Activated gamma-delta T cell treated with Interleukin-2 at 50 U/mL for 16 hours (primary cell): Measurements from ENCODE around the gene KIF5C.

Experiments
- DNase-seq: peaks from one replicate; pipeline ENCODE4 v3.0.0-alpha.2; 2020

KIF5C gene

GRCh38 chr2:148994341-148994740 lies 119.3 kb downstream of the KIF5C start:
- no peak for DNase-seq

DNA sequence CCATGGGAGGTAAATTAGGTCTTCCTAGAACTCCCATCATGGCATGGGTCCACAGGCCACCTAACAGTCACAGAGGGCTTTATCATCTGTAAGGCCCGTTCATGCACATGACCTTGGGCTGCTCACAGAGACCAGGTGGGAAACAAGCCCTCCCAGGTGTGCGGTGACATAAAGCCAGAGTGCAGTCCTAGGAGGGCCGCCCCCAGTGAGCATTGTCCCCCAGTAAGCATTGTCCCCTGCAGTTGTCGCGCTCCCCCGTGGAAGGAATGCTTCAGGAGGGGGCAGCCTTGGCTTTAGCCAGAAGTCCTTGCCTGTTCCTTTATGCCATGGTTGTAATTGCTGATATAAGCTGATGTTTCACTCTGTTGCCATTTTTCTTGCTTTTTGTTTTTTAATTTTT lies 121.8 kb downstream of the KIF5C start:
- no peak for DNase-seq

- no peak for DNase-seq
Measured at GRCh38 chr2:148998165-148998830, 123.3 kb downstream of the KIF5C start.

DNA sequence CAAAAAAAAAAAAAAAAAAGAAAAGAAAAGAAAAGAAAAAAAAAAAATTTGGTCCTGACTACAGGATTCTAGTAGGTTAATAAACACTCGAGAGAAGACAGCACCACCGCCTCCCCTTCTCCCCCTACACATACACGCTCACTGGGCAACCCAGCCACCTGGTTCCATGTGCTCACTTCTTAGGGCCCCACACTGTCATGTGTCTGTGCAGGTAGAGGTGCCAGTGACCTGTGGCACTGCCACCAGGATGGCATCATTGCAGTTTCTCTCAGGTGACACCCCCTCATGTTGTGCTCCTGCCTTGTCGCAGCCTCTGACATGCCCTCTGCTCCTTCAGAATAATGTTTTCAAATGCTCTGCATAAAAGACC lies 123.8 kb downstream of the KIF5C start:
- no peak for DNase-seq

DNA sequence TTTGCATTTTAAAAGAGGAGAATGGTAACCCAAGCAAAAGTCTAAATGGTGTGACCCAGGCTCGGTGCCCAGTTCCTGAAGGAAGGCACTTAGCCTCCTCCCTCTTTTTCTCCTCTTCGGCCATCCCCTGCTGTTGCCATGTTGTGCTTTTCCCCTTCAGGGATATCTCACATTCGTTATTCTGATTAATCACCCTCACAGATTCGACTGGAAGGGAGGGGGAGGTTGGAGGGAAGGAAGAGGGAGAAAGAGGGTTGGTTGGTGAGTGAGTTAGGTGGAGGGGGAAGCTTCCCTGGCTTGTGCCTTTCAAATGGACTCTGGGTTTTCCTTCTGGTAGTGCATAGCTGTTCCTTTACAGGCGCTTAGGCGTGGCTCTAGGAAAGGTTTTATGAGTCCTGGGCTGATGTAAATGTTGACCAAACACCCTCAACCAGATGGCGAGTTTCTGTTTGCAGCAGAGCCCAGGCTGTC lies 124.5 kb downstream of the KIF5C start:
- no peak for DNase-seq

GRCh38 chr2:149000158-149000938 lies 125.3 kb downstream of the KIF5C start:
- DNase-seq = no peak

DNA sequence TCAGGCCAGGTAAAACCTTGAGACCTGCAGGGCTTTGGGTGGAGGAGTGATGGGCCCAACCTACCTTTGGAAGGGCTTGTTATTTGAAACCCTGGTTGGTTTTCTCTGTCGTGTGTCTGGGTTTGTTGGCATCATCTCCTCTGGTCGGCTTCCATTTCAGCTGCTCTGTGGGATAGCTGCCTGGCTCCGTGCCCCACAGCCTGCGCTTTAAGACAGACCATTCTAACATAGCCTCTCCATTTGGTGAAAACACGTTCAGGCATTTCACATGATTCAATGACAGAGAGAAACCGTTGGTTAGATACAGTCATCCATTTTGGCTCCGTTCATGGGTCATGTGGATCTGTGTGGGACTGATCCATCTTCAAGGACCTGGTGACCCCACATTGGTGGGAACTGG lies 126.5 kb downstream of the KIF5C start:
- no peak for DNase-seq

- DNase-seq = no peak
Measured at GRCh38 chr2:149002378-149002890, 127.4 kb downstream of the KIF5C start.

DNA sequence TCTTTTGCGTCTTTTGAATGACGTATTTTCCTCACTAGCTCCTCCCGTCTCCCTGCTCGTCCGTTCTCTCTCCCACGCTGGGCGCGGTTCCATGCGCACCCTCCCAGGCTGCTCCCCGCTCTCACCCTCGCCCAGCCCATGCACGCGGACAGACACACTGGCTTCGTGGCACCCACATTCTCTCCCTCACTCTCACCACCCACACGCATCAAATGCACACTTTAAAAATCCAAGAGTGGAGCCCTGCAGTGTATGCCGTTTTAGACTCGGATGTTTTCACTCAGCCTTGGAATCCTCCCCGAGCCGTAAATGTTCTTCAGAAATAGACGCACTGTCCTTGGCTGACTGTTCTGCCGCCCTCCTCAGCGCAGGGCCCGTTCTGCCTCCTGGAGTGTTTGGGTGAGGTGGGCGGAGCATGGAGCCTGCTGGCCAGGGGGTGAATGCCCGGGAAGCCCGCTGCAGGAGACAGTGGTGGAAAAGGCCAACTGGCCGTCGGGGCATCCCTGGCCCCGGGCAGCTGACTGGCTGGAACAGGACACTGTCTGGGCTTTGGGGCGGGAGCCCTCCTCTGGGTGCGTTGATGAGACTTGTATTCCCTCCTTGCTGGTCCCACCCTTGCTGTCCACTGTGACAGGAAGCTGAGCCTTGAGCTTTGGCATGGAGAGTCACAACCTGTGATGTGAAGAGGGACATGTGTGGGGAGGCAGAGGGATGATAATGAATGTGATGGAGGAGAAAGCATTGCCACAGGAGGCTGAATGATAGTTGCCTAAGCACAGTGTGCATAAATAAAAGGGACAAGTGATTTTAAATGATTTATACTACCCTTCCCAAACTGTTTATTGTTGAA lies 128.1 kb downstream of the KIF5C start:
- DNase-seq = no peak

GRCh38 chr2:149004836-149005235 lies 129.8 kb downstream of the KIF5C start:
- DNase-seq = no peak

DNA sequence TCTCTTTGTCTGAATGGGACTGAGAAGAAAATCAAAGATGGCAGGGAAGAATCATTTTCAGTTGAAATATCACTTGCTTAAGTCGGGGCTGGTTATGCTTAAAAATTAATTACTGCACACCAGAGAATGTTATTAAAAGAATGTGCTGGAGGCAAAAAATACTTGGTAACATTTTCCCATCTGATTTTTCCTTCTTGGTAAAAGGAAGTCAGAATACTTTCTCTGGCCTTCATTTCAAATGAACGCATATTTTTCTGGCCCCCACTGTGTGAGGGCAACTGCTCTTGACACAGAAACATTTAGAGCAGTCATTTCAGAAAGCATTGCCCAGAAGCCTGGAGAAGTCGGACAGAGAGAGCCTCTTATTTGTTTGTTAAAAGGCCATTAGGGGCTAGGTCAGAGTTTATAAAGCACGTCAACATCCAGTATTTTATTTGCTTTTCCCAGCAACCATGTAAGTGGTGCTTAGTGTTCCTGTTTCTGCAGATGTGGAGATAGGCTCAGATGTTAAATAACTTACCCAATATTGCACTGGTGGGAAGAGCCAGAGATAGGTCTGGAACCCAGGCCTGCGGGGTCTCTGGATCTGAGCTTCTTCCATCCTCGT lies 130.5 kb downstream of the KIF5C start:
- no peak for DNase-seq

DNA sequence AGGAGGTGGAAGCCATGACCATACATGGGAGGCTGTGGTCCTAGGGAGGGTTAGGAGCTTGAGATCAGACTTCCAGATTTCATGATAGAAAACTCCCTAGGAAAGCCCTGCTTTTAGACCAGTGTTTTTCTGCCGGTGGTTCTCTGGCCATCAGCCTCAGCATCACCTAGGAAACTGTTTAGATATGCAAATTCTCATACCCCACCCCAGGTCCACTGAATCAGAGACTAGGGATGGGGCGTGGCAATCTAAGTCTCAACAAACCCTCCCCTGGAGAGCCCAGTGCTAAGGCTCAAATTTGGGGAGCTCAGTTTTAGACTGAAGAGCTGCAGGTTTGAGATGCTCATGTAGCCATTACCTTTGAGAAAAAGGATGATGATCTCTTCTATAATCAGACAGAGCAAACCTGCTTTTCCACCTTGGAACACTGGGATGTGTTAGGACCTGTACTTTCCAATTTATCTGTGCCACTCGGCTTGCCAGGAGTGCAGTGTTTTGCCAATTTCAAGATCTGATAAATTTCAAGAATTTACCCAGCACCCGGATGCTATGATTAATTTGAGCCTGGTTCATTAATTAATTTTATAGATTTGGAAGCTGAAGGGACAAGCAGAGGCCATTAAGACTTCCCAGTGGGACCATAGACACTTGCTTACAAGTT lies 132.0 kb downstream of the KIF5C start:
- DNase-seq = no peak

DNA sequence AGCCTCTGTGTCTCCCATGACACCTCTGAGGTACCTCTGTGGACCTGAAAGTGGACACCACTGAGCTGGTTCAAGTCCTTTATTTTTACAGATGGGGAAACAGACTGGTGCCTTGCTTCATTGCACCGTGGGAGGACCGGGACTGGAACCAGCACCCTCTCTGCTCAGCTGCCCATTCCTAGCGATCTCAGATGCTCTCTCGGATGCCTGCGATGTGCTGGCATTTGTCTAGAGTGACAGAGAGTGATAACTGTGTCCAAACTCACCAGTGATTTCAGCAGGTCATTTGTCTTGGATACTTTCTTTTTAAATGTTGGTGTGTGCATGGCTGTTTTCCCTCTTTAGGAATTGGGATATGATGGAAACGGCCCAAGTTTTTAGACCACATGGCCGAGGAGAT lies 133.4 kb downstream of the KIF5C start:
- DNase-seq = no peak

DNA sequence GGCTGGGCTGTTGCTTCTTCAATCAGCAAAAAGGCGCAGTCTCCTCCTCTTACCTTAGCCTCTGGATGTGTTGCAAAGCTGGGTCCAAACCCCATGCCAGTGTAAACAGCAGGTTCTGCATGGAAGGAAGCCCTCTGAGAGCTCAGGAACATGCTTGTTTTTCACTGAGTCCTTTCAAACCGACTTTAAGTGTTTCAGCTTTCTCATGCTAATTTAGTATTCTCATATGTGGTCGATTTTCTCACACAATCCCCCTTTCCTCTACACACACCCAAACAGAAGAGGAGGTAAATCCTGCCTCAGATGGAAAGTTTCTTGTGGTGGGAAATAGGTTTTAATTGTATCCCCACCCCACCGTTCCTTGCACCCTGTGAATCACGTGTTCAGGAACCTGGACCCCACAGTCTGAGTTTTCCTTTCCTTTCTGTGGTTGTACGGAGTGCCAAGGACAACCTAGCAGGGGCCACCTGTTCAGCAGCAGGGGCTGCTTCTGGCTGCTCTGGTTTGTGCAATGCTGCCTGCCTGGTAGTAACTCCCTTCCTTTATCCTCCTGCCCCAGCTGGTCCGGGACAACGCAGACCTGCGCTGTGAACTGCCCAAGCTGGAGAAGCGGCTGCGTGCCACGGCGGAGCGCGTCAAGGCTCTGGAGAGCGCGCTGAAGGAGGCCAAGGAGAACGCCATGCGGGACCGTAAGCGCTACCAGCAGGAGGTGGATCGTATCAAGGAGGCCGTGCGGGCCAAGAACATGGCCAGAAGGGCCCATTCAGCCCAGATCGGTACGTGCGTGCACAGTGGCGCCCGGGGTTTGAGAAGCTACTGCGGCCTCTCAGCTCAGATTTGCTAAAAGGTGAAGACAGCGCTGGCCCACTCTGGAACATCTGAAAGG lies 134.8 kb downstream of the KIF5C start:
- DNase-seq = no peak

- DNase-seq = no peak
Measured at GRCh38 chr2:149012545-149012944, 137.5 kb downstream of the KIF5C start.

DNA sequence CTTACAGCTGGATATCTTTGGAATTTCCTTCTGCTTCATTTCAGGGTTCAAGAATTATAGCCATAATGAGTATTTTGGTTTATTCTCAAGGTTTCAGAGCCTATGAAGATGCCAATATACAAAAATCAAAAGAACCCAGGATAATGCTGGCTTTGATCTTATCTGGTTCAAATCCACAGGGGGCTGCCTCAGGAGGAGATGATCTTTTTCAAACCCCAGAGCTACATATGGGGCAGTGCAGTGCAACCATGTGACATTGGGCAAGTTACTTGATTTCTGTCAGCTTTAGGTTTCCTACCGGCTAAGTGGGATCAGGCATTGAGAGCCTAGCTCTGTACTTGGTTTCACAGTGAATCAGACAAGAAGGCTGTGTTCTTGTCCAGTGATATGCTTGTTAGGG lies 140.5 kb downstream of the KIF5C start:
- no peak for DNase-seq

GRCh38 chr2:149015926-149016563 lies 141.0 kb downstream of the KIF5C start:
- DNase-seq = no peak

- peak; percentile 72 for DNase-seq
Measured at GRCh38 chr2:149017116-149017985, 142.3 kb downstream of the KIF5C start.

DNA sequence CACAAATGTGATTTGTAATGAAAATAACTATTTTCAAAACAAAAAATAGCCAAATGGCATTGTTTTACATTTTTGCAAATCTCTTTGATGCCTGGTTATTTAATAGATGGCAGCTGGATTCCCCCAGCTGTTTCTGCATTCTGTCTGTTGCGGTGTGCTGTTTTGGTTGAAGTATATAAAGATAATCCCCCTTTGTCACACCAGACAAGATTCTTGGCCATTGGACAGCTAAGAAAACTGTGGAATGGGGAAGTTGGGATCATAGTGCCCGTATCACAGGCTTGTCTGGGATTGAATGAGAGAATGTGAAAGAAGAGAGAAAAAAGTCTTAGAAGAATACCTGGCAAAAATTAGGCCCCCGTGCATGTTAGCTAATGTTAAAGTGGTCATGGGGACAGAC lies 144.0 kb downstream of the KIF5C start:
- DNase-seq = no peak

DNA sequence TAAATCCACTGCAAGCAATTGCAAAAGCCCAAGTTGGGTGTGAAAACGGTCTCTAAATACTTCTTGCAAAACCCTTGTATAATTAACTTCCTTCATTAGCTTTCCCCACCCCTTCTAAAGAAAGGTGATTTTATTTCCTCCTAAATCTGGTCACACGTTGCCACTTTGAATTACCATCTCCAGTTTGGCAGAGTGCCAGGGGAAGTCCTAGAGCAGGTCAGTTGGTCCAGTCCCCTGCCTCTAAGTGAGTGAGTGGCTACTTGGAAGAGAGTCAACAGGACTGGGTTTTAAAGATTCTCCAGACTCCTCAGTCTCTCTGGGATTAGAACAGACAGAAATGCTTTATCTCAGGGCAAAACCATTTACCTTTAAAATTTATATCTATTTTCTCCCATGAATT lies 144.7 kb downstream of the KIF5C start:
- no peak for DNase-seq
